Mucosa of descending colon (tissue), 3 donors: Measurements from ENCODE around the gene SMAD7. TPM values are rescaled to one million over a fixed set of nuclear protein-coding genes. Genes with fewer than 3 reads are reported as not detected.

Experiments
- ATAC-seq: fragments of 200-7000 bp; cut with Tn5 transposase; one replicate; pipeline ENCODE4 v1.9.1; 2020; ENCODE audit warnings: mild to moderate bottlenecking, moderate library complexity
- DNase-seq, 3 donors: peaks; one replicate each; pipeline ENCODE4 v3.0.0-alpha.2; 2020
- H3K36me3 ChIP-seq: fragments of 200-600 bp; one replicate; pipeline ENCODE4 v1.8.0; 2021; ENCODE audit warnings: low read depth, mild to moderate bottlenecking
- H3K4me1 ChIP-seq: fragments of 200-600 bp; one replicate; pipeline ENCODE4 v1.8.0; 2021; ENCODE audit warnings: low read depth, mild to moderate bottlenecking
- H3K4me3 ChIP-seq: fragments of 200-600 bp; one replicate; pipeline ENCODE4 v1.8.0; 2021; ENCODE audit warnings: mild to moderate bottlenecking
- H3K9me3 ChIP-seq: fragments of 200-600 bp; one replicate; pipeline ENCODE4 v1.8.0; 2021; ENCODE audit warnings: mild to moderate bottlenecking
- CTCF ChIP-seq: fragments of 200-600 bp; IDR thresholded peaks from one replicate; pipeline ENCODE4 v1.8.0; 2022; ENCODE audit warnings: antibody characterized with exemption, mild to moderate bottlenecking
- intact Hi-C, 2 donors: fragments of 100-400 bp; cut with DNase I in 1 of 2; cut with micrococcal nuclease in 1 of 2; formaldehyde crosslinking; loops; one replicate each; pipeline versions ENCODE4 v1.11.0 to v1.11.1; 2022; cut with DNase I, micrococcal nuclease
- total RNA-seq, 3 donors: library from RNA; stranded (reverse); fragmentation: NEBNext Ultra II Directional in 2 of 3; extraction: Animal tissue kit (Norgen Biotek cat#: 25700) in 2 of 3; gene quantifications; one replicate each; pipeline versions ENCODE4 v1.2.1 to v1.2.4, GENCODE V29; 2021 to 2023
- donor health status: DM: no; HTN: no; CAD: no; lungs with moderate emphysema.
- donor health status: DM: no; HTN: no; CAD: no.
- donor health status: DM: no; HTN: yes; CAD: no.

SMAD7 gene
- total RNA-seq, 3 donors from 2014 or later, result 22.3 to 67.4 (median 33.1) TPM

GRCh38 chr18:48925491-48925780 lies 25.3 kb downstream of the SMAD7 start:
- no peak overlapping the region for H3K4me3 ChIP-seq
- DNase-seq, result no peak
- peaks cover 82% of the 10 kb centered on the region for H3K4me1 ChIP-seq
- intact Hi-C loops, result loop anchor here in 1 of 2 donors (10.0 kb wide), 1 partner anchor 141 kb away; no protein-coding TSS in a partner anchor
- no peaks in the 10 kb centered on the region for H3K36me3 ChIP-seq
- no peaks in the 10 kb centered on the region for H3K9me3 ChIP-seq
- TF ChIP-seq CTCF, result no peak
- ATAC-seq, result no peak

- ATAC-seq (no peak), DNase-seq (no peak)
- H3K36me3 ChIP-seq, result no peaks in the 10 kb centered on the region
- intact Hi-C loops, result loop anchor here in 1 of 2 donors (10.0 kb wide), 1 partner anchor 140 kb away; no protein-coding TSS in a partner anchor
- H3K4me3 ChIP-seq, result no peak overlapping the region
- no peak for TF ChIP-seq CTCF
- peaks cover 76% of the 10 kb centered on the region for H3K4me1 ChIP-seq
- no peaks in the 10 kb centered on the region for H3K9me3 ChIP-seq
These were observed 25.9 kb downstream of the SMAD7 start for GRCh38 chr18:48924630-48925490.

- ATAC-seq, result peak; percentile 9
- intact Hi-C loops, result loop anchor here in 1 of 2 donors (10.0 kb wide), 1 partner anchor 139 kb away; no protein-coding TSS in a partner anchor
- no peaks in the 10 kb centered on the region for H3K36me3 ChIP-seq
- no peak for TF ChIP-seq CTCF
- H3K4me3 ChIP-seq, result no peak overlapping the region
- no peaks in the 10 kb centered on the region for H3K9me3 ChIP-seq
- peaks cover 68% of the 10 kb centered on the region for H3K4me1 ChIP-seq
- DNase-seq, result peak in 1 of 3 donors; percentile 64
These were observed 26.8 kb downstream of the SMAD7 start for GRCh38 chr18:48923746-48924629.

GRCh38 chr18:48922801-48923730 lies 27.7 kb downstream of the SMAD7 start:
- ATAC-seq, result peak; percentile 66
- intact Hi-C loops, result loop anchor here in 1 of 2 donors (10.0 kb wide), 1 partner anchor 138 kb away; no protein-coding TSS in a partner anchor
- Histone ChIP-seq H3K4me3 (no peak overlapping the region), H3K4me1 (peaks cover 58% of the 10 kb centered on the region), H3K9me3 (no peaks in the 10 kb centered on the region), H3K36me3 (no peaks in the 10 kb centered on the region)
- peak; percentile 76 to 85 (median 77) for DNase-seq
- no peak for TF ChIP-seq CTCF
